Tibial nerve (tissue), 4 donors: ENCODE results near the gene TSFM.

Source experiments
- EP300 ChIP-seq, 2 donors: sonication (generic); formaldehyde crosslinking; IDR thresholded peaks; one replicate each; pipeline ENCODE4 v1.6.1; 2017; ENCODE audit warnings: antibody characterized with exemption in 2 of 2, mild to moderate bottlenecking in 1 of 2
- POLR2A ChIP-seq, 2 donors: fragments of 450-650 bp; IDR thresholded peaks; one replicate each; pipeline ENCODE4 v1.6.1; 2017; ENCODE audit warnings: antibody characterized with exemption in 2 of 2, mild to moderate bottlenecking in 2 of 2, moderate library complexity in 2 of 2
- TF ChIP-seq, protein P1 (sequence below), 5 experiments: fragments of 200-600 bp in 3 of 5; fragments of 450-650 bp in 2 of 5; sonication (generic) in 3 of 5; IDR thresholded peaks; one replicate each; pipeline ENCODE4 v1.5.1; 2016 to 2019; ENCODE audit warnings: antibody characterized with exemption in 5 of 5, mild to moderate bottlenecking in 3 of 5, moderate library complexity in 2 of 5

DNA sequence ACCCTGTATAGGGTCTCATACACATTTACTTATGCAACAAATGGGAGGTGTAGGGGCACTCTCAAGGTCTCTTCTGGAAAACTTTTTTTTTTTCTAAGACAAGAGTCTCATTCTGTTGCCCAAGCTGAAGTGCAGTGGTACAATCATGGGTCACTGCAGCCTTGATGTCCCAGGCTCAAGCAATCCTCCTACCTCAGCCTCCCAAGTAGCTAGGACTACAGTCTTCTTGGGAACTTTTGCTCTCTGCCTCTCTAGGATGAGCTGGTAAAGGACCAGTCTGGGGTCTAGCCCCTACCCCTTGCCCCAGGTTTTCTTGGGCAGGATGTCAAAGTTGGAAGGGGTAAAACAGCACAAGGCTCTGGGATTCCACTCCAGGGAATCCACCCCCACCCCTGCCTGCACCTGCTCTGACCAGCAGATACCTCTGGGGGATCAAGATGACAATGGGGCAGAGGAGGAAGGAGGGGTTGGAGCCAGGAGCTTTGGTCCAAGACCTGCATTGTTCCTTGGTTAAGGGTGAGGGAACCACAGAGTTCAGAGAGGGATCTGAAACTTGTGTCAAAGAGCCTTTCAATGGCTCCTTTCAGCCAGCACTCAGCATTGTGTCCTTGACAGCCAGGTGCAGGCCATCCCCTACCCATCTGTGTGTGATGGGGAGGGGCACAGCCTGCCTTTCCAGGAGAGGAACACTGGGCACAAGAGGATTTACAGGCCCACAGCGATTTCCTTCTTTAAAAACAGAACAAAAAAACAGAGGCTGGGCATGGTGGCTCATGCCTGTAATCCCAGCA is 51.7 kb downstream of the TSFM start:
- TF ChIP-seq, protein P1, sequence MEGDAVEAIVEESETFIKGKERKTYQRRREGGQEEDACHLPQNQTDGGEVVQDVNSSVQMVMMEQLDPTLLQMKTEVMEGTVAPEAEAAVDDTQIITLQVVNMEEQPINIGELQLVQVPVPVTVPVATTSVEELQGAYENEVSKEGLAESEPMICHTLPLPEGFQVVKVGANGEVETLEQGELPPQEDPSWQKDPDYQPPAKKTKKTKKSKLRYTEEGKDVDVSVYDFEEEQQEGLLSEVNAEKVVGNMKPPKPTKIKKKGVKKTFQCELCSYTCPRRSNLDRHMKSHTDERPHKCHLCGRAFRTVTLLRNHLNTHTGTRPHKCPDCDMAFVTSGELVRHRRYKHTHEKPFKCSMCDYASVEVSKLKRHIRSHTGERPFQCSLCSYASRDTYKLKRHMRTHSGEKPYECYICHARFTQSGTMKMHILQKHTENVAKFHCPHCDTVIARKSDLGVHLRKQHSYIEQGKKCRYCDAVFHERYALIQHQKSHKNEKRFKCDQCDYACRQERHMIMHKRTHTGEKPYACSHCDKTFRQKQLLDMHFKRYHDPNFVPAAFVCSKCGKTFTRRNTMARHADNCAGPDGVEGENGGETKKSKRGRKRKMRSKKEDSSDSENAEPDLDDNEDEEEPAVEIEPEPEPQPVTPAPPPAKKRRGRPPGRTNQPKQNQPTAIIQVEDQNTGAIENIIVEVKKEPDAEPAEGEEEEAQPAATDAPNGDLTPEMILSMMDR (IDR thresholded peaks at IDR 0.05) = no peak
- TF ChIP-seq POLR2A (IDR thresholded peaks at IDR 0.05) (no peak), EP300 (IDR thresholded peaks at IDR 0.05) (no peak)
